Tibial artery (tissue), 4 donors: Measurements from ENCODE around the gene VPS72.
A peak's percentile ranks its signal among the peaks of the same experiment; 100 is the strongest.

Source experiments
- DNase-seq, 2 donors: peaks; one replicate each; pipeline ENCODE4 v3.0.0-alpha.2; 2019
- H3K27ac ChIP-seq, 2 donors: fragments of 200-600 bp; sonication (generic) in 1 of 2; 1 replicate in 1 of 2; 2 replicates in 1 of 2; pipeline ENCODE4 v1.5.1; 2018 to 2019; ENCODE audit warnings: mild to moderate bottlenecking in 1 of 2
- H3K27me3 ChIP-seq, 2 donors: fragments of 200-600 bp; sonication (generic) in 1 of 2; one replicate each; pipeline versions ENCODE4 v1.5.1 to v1.6.0; 2016 to 2019
- H3K36me3 ChIP-seq, 3 donors: fragments of 200-600 bp; sonication (generic) in 2 of 3; one replicate each; pipeline ENCODE4 v1.5.1; 2016 to 2019; ENCODE audit warnings: mild to moderate bottlenecking in 2 of 3
- H3K4me1 ChIP-seq, 4 donors: fragments of 200-600 bp; sonication (generic) in 2 of 4; 1 replicate in 3 of 4; 2 replicates in 1 of 4; pipeline ENCODE4 v1.5.1; 2016 to 2019
- H3K4me3 ChIP-seq, 2 donors: fragments of 200-600 bp; sonication (generic) in 1 of 2; 1 replicate in 1 of 2; 2 replicates in 1 of 2; pipeline ENCODE4 v1.5.1; 2018 to 2019; ENCODE audit warnings: mild to moderate bottlenecking in 2 of 2
- H3K9me3 ChIP-seq, 3 donors: fragments of 200-600 bp; sonication (generic) in 1 of 3; one replicate each; pipeline ENCODE4 v1.5.1; 2016 to 2019
- intact Hi-C: fragments of 100-400 bp; cut with DNase I; formaldehyde crosslinking; loops from one replicate; pipeline ENCODE4 v1.15.0; 2023; ENCODE audit warnings: low total_unique reads
- TF ChIP-seq, protein P1 (sequence below), 2 experiments: fragments of 200-600 bp in 1 of 2; fragments of 450-650 bp in 1 of 2; IDR thresholded peaks; one replicate each; pipeline ENCODE4 v1.5.1; 2017 to 2019; ENCODE audit warnings: antibody characterized with exemption in 2 of 2, mild to moderate bottlenecking in 1 of 2, moderate library complexity in 1 of 2

VPS72 gene

DNA sequence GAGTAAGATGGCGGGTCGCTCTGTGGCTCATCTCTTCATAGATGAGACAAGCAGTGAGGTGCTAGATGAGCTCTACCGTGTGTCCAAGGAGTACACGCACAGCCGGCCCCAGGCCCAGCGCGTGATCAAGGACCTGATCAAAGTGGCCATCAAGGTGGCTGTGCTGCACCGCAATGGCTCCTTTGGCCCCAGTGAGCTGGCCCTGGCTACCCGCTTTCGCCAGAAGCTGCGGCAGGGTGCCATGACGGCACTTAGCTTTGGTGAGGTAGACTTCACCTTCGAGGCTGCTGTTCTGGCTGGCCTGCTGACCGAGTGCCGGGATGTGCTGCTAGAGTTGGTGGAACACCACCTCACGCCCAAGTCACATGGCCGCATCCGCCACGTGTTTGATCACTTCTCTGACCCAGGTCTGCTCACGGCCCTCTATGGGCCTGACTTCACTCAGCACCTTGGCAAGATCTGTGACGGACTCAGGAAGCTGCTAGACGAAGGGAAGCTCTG, 31.2 kb downstream of the VPS72 start:
- DNase-seq, result no peak
- Histone ChIP-seq H3K36me3 (peaks cover 13 to 63% (median 50%) of the 10 kb centered on the region in 3 donors), H3K27me3 (no peaks in the 10 kb centered on the region), H3K4me1 (peaks cover 0 to 17% (median 3%) of the 10 kb centered on the region in 4 donors), H3K4me3 (no peak overlapping the region), H3K27ac (no peak overlapping the region), H3K9me3 (no peaks in the 10 kb centered on the region)
- intact Hi-C loops, result loop anchor here (5.0 to 10.0 kb wide), 2 partner anchors 56 to 134 kb away; no protein-coding TSS in a partner anchor
- TF ChIP-seq, protein P1, sequence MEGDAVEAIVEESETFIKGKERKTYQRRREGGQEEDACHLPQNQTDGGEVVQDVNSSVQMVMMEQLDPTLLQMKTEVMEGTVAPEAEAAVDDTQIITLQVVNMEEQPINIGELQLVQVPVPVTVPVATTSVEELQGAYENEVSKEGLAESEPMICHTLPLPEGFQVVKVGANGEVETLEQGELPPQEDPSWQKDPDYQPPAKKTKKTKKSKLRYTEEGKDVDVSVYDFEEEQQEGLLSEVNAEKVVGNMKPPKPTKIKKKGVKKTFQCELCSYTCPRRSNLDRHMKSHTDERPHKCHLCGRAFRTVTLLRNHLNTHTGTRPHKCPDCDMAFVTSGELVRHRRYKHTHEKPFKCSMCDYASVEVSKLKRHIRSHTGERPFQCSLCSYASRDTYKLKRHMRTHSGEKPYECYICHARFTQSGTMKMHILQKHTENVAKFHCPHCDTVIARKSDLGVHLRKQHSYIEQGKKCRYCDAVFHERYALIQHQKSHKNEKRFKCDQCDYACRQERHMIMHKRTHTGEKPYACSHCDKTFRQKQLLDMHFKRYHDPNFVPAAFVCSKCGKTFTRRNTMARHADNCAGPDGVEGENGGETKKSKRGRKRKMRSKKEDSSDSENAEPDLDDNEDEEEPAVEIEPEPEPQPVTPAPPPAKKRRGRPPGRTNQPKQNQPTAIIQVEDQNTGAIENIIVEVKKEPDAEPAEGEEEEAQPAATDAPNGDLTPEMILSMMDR (IDR thresholded peaks at IDR 0.05), result no peak

DNA sequence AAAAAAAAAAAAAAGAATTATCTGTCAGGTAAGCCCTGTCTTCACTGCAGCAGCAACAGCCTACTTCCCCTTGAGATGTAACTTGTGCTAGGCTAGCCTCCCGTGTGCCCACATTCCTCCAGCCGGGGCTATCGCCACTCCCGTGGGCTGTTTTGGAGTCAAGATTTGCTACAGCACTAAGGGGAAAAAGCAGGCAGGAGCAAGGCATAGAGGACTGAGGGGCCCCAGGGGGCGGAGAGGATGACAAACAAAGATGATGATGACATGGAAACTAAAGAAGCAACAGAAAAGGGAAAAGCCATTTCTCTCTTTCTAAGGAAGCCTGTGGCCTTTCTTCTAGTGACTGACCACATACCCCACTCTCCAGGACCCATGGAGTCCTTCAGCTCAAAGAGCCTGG, 31.7 kb downstream of the VPS72 start:
- Histone ChIP-seq H3K9me3 (no peaks in the 10 kb centered on the region), H3K27ac (no peak overlapping the region), H3K4me1 (peaks cover 0 to 12% (median under 1%) of the 10 kb centered on the region in 4 donors), H3K36me3 (peaks cover 13 to 63% (median 50%) of the 10 kb centered on the region in 3 donors), H3K4me3 (no peak overlapping the region), H3K27me3 (no peaks in the 10 kb centered on the region)
- no peak for DNase-seq
- TF ChIP-seq, protein P1 (IDR thresholded peaks at IDR 0.05), result no peak
- intact Hi-C loops, result loop anchor here (5.0 to 10.0 kb wide), 2 partner anchors 56 to 134 kb away; no protein-coding TSS in a partner anchor

DNA sequence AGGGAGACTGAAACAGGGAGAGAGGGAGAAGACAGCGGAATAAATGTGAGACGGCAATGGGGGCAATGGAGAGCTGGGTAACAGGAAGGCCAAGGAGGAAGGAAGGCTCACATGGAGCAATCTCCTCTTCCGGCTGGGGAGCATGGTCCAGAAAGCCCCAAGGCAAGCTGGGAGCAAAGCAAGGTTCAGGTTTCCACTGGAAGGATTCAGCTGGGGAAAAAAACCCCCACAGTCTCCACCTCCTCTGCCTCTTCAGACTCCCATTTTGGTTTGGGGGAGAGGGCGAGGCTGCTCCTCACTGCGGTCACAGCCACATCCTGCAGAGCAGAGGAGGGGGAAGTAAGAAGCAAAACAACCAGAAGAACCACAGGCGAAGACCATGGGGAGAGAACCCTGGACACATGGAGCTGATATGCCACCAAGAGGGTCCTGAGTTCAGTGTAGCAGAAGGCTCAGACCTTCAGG, 32.9 kb downstream of the VPS72 start:
- H3K4me3 ChIP-seq, result peak overlapping the region; percentile 5 to 6
- DNase-seq, result no peak
- intact Hi-C loops, result loop anchor here (5.0 to 10.0 kb wide), 2 partner anchors 55 to 132 kb away; no protein-coding TSS in a partner anchor
- no peaks in the 10 kb centered on the region for H3K9me3 ChIP-seq
- TF ChIP-seq, protein P1 (IDR thresholded peaks at IDR 0.05), result no peak
- peaks cover 13 to 61% (median 50%) of the 10 kb centered on the region in 3 donors for H3K36me3 ChIP-seq
- H3K4me1 ChIP-seq, result peaks cover 0 to 9% (median 0%) of the 10 kb centered on the region in 4 donors
- no peak overlapping the region for H3K27ac ChIP-seq
- no peaks in the 10 kb centered on the region for H3K27me3 ChIP-seq

DNA sequence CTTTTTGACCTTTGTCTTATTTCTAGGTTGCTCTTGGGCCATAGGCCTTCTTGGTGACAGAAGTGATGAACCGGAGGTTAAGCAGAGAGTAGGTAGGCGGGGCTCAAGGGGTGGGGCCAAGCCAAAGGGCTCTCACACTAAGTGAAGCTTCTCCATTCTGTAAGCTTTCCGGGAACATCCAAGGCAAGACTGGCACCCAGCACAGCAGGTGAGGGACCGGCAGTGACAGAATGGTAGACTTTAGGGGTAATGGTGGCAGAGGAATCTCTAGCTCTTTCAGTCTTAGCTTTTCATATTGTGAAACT, 33.5 kb downstream of the VPS72 start, which contains the start of gene TNFAIP8L2:
TSS of gene TNFAIP8L2 (plus strand) at position 135 of the 305 bp plus-strand sequence. CDS start 2,049 bp downstream, outside the sequence.
- Histone ChIP-seq H3K9me3 (no peaks in the 10 kb centered on the region), H3K27me3 (no peaks in the 10 kb centered on the region), H3K27ac (peak within 1 kb of the TSS in 1 of 2 donors; percentile 4), H3K4me3 (peak within 1 kb of the TSS; percentile 5 to 6), H3K36me3 (peaks cover 13 to 55% (median 46%) of the 10 kb centered on the region in 3 donors), H3K4me1 (peaks cover 0 to 9% (median 0%) of the 10 kb centered on the region in 4 donors)
- intact Hi-C loops, result loop anchor here (5.0 to 10.0 kb wide), 2 partner anchors 54 to 132 kb away; no protein-coding TSS in a partner anchor
- peak in 1 of 2 donors; percentile 57 for DNase-seq
- TF ChIP-seq, protein P1 (IDR thresholded peaks at IDR 0.05), result no peak

DNA sequence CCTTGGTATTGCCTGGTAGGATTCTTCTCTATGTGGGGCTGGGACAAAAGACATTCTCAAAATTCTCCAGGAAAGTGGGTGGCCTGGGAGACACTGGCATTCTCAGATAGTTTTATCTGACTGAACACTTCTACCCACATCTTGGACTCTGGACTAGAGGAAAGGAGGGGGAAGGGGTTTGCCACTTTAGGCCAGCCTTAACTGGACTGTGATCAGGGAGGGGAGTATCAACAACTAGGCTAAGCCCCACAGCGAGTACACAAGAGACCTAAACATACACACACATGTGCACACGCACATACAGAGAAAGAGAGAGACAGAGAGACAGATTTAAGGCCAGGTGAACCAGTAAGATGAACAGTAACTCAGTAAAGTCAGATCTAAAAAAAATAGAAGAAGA, 42.3 kb downstream of the VPS72 start:
- H3K27me3 ChIP-seq, result no peaks in the 10 kb centered on the region
- DNase-seq, result no peak
- H3K4me1 ChIP-seq, result peaks cover 0 to 36% (median 25%) of the 10 kb centered on the region in 4 donors
- no peaks in the 10 kb centered on the region for H3K9me3 ChIP-seq
- no peak overlapping the region for H3K4me3 ChIP-seq
- TF ChIP-seq, protein P1 (IDR thresholded peaks at IDR 0.05), result no peak
- intact Hi-C loops, result no loop called here
- H3K27ac ChIP-seq, result peak overlapping the region; percentile 80 to 81
- peaks cover 0 to under 1% (median 0%) of the 10 kb centered on the region in 3 donors for H3K36me3 ChIP-seq
